GM21619 (cell line): Measurements from ENCODE around the gene SMIM45.

Experiments used
- ATAC-seq: cut with Tn5 transposase; IDR thresholded peaks from one replicate; pipeline ENCODE4 v1.9.1; 2021; ENCODE audit not compliant: unreplicated experiment

SMIM45 gene

GRCh38 chr22:41915035-41915785 is 36.7 kb upstream of the SMIM45 start, which contains the start of gene SHISA8:
Gene SHISA8, minus strand, starts transcription at chr22:41915074. Its CDS starts 407 bp downstream, at chr22:41914667.
- no peak for ATAC-seq

- ATAC-seq = no peak
These were observed 36.0 kb upstream of the SMIM45 start for GRCh38 chr22:41915786-41916493.

DNA sequence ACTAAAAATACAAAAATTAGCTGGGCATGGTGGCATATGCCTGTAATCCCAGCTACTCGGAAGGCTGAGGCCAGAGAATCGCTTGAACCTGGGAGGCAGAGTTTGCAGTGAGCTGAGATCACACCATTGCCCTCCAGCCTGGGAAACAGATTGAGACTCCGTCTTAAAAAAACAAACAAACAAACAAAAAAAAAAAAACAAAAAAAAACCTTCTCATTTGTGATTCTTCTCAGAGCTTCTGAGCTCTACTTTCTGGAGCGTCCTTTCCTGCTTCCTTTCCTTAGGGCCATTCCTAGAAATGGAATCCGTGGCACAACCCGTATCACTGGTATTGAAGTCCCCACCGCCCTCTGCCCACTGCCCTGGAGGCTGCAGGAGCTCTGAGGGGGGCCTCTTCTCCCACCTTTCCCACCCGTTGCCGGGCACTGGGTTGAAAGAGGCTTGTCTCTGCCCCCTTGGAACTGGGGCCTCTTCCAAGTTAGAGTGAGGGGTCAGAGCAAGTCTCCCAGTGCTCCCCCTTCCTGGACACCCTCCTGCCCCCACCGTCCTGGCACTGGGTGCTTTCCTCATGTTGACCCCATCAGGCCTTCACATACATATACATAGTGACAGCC is 35.1 kb upstream of the SMIM45 start:
- ATAC-seq = no peak

- ATAC-seq = no peak
These were observed 34.5 kb upstream of the SMIM45 start for GRCh38 chr22:41917375-41917902.

GRCh38 chr22:41917903-41918791 is 33.8 kb upstream of the SMIM45 start:
- no peak for ATAC-seq

DNA sequence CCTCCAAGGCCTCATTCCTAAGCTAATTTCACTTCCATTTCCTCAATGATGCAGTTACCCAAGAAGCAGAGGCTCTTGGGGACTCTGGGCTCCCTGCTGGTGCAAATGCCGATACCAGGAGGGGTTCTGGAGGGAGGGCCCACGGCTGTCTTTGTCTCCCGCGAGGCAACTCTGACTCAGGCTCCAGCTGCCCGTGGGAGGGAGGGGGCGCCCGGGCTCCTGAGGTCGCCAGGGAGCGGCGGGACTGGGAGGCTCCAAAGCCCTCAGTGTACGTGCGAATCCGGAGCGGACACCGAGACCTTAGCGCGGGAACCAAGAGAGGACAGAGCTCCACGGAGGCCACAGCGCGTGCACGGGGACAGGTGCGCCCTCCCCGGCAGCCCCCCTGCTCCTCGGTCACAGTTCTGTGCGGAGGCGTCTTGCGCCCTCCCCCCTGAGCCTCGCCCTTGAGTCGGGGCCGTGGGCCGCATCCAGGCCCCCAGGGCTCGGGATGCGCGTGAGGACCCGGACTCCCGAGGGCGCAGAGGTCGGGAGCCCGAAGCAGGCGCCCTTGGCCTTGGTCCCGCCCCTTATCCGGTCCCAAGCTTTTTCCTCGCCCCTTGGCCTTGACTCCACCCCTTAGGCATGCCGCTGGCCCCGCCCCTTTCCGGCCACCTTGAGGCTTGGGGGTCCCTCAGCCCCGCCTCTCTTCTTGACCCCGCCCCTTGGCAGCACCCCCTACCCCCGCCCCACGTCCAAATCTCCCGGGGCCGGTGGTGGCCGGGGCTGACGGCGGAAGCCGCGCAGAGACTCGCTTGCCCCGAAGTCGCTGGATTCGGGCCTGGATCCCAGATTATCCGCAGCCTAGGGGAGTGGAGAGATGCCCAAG is 32.4 kb upstream of the SMIM45 start:
- ATAC-seq = peak; percentile 42

DNA sequence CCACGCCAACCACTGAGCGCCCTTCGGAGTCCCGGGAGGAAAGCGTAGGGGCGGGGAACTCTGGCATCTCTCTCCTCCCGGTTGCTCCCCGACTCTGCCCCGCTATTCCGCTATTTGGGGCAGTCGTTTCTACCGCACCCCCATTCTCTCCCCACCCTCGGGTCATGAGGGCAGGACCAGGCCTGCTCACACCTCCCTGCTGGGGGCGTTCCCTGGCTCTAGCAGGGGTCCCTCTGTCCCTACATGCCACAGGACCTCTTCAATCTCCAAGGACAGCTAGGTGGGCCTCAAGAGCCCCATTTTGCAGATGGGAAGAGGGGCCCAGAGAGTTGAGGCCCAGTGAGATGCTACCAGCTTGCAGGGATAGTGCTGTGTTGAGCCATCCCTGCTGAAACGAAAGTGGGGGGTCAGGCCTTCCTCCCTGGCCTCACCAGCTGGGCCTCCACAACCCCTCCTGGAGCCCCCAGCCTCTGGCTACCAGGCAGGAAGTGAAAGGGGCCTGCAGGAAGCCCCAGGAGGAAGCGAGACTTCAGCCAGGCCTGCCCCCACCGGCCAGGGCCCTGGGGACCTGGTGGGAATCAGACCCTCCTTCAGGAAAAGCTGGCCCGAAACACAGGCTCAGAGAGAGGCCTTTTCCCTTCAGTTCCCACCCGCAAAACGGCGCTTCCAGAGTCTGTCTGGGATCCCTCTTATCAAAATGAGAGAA is 31.5 kb upstream of the SMIM45 start:
- ATAC-seq = peak; percentile 18

GRCh38 chr22:41922328-41922727 is 29.6 kb upstream of the SMIM45 start:
- ATAC-seq = no peak

DNA sequence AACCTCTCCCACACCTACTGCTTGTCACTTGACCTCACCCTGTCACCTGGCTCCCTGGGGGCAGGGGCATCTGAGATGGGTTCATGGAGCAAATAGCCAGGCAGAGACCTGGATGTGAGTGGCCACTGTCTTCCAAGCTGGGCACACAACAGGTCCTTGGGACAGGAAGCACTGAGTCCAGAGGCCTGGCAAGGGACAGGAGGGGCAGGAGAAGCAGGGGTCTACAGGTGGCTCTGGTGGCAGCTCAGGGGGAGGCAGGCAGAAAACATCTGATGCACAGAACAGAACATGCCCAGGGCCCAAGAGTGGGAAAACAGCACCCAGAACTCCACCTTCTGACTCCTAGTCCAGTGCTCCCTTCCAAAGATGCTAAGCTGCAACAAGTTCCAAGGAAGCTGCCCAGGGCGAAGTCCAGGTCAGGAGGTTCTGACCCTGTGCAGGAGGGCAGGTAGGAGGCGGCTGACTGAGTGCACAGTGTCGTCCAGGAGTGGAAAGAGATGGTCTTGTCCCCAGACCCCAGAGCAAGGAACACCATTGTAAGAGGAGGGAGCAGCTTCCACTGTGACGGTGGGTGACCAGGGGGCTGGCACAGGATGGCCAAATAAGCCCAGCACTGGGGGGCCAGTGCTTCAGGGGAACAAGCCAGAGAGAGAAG is 28.9 kb upstream of the SMIM45 start:
- no peak for ATAC-seq

DNA sequence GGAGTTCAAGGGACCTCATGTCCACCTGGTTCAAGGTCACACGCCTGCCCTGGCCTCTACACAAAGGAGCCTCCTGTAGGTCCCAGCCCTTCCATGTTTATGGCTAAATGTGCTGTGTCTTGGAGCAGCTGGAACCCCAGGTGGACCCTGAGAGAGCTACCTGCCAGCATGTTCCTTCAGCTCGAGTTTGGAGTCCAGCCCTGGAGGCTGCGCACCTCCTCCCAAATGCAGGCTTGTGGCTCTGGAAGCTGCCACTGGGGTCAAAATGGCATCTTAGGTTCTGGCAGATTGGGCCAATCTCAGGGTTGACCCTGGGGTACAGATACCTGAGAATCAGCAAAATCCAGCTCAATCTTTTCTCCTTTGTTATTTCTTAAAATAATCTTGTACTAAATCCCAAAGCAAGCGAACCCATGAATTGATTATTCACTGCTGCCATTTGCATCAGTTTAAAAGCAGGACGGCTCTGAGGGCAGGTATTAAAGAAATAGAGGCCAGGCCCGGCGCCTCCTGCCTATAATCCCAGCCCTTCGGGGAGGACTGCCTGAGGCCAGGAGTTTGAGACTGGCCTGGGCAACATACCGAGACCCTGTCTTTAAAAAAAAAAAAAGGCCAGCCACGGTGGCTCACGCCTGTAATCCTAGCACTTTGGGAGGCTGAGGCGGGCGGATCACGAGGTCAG is 28.2 kb upstream of the SMIM45 start:
- ATAC-seq = no peak

DNA sequence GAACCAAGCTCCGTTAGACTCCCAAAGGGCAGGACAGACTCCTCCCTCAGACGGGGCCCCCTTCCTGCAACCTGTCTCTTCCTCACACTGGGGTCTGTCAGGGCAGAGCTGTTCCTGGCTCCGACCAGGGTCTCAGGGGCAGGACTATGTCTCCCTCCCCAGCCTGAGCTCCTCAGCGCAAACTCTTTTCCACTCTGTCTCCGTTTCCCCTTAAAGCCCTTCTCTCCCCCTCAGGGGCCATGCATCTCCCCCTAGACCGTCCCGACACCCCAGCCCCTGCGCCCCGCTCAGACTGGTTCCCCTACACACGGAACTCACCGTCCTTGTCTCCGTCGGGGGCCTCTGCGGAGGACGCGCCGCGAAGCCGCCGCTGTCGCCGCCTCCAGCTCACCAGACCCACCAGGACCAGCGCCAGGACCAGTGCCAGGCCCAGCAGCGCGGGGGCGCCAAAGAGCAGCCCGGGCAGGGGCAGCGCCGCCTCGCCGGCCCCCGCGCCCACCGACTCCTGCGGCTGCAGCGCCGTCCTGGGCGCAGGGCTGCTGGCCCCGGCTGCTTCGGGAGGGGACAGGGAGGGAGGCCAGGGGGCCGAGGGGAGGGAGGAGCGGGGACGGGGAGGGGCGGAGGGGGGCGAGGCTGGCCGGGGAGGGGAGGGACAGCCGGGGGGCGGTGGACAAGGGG is 26.0 kb upstream of the SMIM45 start:
- ATAC-seq = no peak

GRCh38 chr22:41927813-41928212 is 24.1 kb upstream of the SMIM45 start:
- ATAC-seq = no peak

DNA sequence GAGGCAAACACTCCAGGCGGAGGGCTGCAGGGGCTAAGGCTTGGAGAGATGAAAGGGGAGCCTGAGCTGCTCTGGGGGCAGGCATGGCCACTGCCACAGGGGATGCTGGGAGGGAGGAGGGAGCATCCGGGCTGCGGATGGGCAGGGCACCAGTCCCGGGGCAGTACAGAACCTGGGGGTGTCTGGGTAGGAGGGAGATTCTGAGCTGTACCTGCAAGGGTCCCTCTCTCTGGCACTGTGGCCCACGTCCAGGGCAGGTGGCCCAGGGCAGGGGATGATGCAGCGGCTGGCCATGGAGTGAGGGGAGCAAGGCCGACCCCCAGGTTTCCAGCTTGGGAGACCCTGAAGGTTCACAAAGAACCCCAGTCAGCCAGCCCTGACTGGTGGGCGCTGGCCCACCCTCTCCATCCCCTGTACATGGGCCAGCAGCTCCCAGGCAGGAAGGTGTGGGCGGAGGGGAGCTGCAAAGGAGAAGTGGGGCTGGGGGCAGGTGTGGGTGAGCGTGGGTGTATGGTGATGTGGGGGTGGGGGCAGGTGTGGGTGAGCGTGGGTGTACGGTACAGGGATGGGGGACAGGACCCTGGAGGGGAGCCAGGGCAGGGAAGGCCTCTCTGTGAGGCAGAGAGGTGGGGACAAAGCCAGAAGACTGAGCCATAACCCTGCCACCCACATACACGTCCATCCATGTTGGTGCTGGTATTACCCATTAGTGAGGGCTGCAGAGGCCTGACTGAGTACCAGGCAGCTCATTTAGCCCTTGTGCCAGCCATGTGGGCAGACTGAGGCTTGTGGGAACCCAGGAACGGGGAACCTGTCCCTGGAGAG is 23.1 kb upstream of the SMIM45 start:
- ATAC-seq = no peak

- ATAC-seq = no peak
These were observed 22.5 kb upstream of the SMIM45 start for GRCh38 chr22:41929418-41929810.

DNA sequence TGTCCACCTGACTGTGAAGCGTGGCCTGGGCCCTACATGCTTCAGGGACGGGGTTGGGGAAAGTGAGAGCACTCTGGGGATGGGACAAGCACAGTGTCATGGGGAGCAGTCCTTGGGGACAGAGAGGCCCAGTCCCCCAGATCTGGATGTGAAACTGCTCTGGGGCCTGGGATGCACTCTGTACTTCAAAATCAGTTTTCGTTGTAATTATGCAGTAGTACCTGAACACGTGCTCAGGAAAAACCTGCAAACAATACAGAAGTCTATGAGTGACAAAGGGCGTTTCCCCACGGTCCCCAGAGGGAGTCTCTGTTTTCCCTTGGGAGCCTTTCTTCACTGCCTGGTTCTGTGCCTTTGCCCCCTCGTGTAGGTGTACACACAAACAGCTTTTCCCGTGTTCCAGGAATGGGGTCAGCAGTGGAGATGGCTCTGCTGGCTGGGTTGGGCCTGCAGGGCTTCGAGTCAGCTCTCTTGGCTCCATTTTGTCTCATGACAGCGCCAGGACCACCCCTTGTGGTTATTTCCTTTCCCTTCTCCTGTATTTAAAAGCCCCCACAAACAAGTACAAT is 20.2 kb upstream of the SMIM45 start:
- ATAC-seq = peak; percentile 30

- ATAC-seq = no peak
These were observed 19.6 kb upstream of the SMIM45 start for GRCh38 chr22:41932353-41932752.
